Hepatocyte (in vitro differentiated cells): Measurements from ENCODE around the gene DBH.

Experiments used
- EZH2 ChIP-seq: fragments of 200-600 bp; sonication (generic); IDR thresholded peaks from 2 replicates; pipeline ENCODE4 v1.6.1; 2016; ENCODE audit warnings: antibody characterized with exemption, mild to moderate bottlenecking, borderline replicate concordance
- EZH2phosphoT487 ChIP-seq: fragments of 200-600 bp; sonication (generic); IDR thresholded peaks from one replicate; pipeline ENCODE4 v1.6.1; 2018; ENCODE audit warnings: antibody characterized with exemption, mild to moderate bottlenecking, low read depth, moderate library complexity; ENCODE audit not compliant: unreplicated experiment, severe bottlenecking
- TF ChIP-seq, protein P1 (sequence below): fragments of 200-600 bp; sonication (generic); IDR thresholded peaks from 2 replicates; pipeline ENCODE4 v1.5.1; 2016; ENCODE audit warnings: antibody characterized with exemption, mild to moderate bottlenecking; ENCODE audit not compliant: poor library complexity

DNA sequence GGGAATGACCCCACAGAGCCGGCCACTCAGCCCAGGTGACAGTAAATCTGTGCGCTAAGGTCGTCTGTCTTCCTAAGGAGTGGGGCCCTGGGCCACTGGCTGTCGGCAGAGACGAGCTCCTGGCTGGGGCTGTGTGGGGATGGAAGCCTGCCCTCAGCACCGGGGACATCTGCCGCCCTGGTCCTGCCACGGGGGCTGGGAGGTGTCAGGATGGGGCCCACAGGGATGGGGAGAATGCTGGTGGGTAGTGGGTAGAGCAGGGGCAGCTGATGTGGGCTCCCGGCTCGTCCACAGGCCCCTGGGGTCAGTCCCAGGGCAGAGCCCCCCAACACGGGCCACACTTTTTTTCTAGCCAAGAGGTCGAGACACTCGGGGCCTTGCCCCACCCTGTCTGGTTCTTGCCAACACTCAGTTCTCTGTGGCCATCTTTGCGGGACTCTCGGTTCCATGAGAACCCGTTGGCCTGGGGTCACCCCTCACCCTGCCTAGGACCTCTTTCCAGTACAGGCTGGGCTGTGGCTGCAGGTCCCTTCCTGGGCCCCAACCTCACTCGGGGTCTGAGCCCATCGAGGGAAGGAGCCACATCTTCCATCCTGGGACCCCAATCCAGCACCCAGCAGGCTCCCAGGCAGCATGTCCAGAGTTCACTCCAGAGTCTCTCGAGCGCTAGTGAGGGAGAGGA is 45.0 kb downstream of the DBH start:
- TF ChIP-seq, protein P1, sequence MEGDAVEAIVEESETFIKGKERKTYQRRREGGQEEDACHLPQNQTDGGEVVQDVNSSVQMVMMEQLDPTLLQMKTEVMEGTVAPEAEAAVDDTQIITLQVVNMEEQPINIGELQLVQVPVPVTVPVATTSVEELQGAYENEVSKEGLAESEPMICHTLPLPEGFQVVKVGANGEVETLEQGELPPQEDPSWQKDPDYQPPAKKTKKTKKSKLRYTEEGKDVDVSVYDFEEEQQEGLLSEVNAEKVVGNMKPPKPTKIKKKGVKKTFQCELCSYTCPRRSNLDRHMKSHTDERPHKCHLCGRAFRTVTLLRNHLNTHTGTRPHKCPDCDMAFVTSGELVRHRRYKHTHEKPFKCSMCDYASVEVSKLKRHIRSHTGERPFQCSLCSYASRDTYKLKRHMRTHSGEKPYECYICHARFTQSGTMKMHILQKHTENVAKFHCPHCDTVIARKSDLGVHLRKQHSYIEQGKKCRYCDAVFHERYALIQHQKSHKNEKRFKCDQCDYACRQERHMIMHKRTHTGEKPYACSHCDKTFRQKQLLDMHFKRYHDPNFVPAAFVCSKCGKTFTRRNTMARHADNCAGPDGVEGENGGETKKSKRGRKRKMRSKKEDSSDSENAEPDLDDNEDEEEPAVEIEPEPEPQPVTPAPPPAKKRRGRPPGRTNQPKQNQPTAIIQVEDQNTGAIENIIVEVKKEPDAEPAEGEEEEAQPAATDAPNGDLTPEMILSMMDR = no peak
- no peak for TF ChIP-seq EZH2
- TF ChIP-seq EZH2phosphoT487 = no peak
